Measurements from ENCODE around the gene WDR81. TPM values are rescaled to one million over a fixed set of nuclear protein-coding genes. Genes with fewer than 3 reads are reported as not detected.

Gene WDR81
- total RNA-seq, 2 experiments from 2014 or later, result 19.1 to 24.4 TPM

DNA sequence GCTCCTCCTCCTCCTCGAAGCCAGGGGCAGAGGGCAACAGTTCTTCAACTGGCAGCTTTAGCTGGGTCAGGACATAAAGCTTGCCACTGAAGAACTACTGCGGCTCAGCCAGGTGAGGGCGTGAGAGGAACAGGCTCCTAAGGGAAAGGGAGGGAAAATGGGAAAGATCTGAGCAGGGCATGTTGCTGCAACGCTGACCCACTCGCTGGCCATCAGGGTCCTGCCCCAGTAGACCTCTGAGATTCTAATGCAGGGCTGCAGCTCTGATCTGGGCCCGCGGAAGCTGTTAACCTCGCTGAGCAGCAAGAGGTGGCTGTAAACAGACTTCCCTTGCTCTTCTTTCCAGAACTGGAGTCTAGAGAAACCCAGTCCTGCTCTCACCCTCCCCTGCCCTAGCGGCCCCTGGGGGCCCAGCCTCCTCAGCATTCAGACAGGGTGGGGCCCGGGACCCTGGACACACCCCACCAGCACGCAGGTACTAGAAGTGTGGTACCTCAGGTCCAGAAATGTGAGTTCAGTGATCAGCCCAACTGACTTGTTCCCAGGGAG, 10.6 kb upstream of the WDR81 start:
- no peak for TF ChIP-seq EZH2phosphoT487 (IDR thresholded peaks at IDR 0.05; ENCODE audit: borderline replicate concordance, low read depth, low read length)
- TF ChIP-seq, protein P1, sequence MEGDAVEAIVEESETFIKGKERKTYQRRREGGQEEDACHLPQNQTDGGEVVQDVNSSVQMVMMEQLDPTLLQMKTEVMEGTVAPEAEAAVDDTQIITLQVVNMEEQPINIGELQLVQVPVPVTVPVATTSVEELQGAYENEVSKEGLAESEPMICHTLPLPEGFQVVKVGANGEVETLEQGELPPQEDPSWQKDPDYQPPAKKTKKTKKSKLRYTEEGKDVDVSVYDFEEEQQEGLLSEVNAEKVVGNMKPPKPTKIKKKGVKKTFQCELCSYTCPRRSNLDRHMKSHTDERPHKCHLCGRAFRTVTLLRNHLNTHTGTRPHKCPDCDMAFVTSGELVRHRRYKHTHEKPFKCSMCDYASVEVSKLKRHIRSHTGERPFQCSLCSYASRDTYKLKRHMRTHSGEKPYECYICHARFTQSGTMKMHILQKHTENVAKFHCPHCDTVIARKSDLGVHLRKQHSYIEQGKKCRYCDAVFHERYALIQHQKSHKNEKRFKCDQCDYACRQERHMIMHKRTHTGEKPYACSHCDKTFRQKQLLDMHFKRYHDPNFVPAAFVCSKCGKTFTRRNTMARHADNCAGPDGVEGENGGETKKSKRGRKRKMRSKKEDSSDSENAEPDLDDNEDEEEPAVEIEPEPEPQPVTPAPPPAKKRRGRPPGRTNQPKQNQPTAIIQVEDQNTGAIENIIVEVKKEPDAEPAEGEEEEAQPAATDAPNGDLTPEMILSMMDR (conservative IDR thresholded peaks at IDR 0.05; ENCODE audit: low read length), result peak; percentile 65
- no TSS peak for BruUV-seq (replicated peaks)

DNA sequence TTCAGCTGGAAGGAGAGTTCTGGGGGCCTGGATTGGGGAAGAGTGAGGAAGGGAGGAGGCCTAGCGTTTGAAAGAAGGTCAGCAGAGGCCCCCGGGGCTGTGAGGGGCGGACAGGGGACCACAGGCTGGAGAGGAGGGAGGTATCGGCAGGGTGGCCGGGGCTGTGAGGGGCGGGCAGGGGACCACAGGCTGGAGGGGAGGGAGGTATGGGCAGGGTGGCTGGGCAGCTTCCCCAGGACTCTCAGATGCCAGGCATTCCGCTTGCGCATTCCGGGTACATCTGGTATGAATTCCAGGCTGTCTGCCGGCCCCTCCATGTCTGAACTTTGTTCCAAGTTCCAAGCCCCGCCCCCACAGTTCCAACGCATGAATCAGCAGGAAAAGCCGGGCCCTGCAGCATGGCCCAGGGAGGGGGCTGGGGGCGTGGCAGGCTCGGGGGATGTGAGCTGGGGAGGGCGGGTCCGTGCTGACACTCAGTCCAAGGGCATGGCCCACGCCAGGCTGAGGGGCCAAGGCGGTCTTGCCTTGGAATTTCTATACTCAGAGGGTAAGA, 10.0 kb upstream of the WDR81 start:
- Histone ChIP-seq H3K27ac (ENCODE audit: low read depth, low read length, poor library complexity, severe bottlenecking) (no peak overlapping the region), H3K79me2 (ENCODE audit: insufficient read depth, low read depth, low read length) (no peaks in the 10 kb centered on the region), H3K36me3 (ENCODE audit: insufficient read depth, low read length) (no peaks in the 10 kb centered on the region), H3K4me1 (ENCODE audit: insufficient read depth, low read length, poor library complexity, severe bottlenecking) (peaks cover 20% of the 10 kb centered on the region), H2AFZ (ENCODE audit: low read length) (no peak overlapping the region), H4K20me1 (ENCODE audit: insufficient read depth, low read length) (no peaks in the 10 kb centered on the region), H3K9me3 (ENCODE audit: low read length) (no peaks in the 10 kb centered on the region), H3K4me2 (ENCODE audit: low read length) (peak overlapping the region; percentile 81; the same call in 1 of the 2 replicates), H3K4me3 (ENCODE audit: low read depth, low read length, poor library complexity, severe bottlenecking) (no peak overlapping the region), H3K9me2 (ENCODE audit: insufficient read depth, low read length) (no peaks in the 10 kb centered on the region)
- CTCF ChIA-PET (ENCODE audit: unreplicated experiment), result no interaction called here
- no peak for DNase-seq (ENCODE audit: low spot score)
- TF ChIP-seq, protein P1 (conservative IDR thresholded peaks at IDR 0.05; ENCODE audit: low read length), result no peak
- TF ChIP-seq EZH2phosphoT487 (IDR thresholded peaks at IDR 0.05; ENCODE audit: borderline replicate concordance, low read depth, low read length), result no peak
- no TSS peak for BruUV-seq (replicated peaks)
- POLR2A ChIA-PET, result interaction anchor here (1.0 kb wide), 1 partner anchor 288 kb away, joined by 3 read pairs; no protein-coding TSS in a partner anchor
- intact Hi-C loops (cut with micrococcal nuclease; ENCODE audit: unreplicated experiment), result loop anchor here (10.0 kb wide), 1 partner anchor 150 kb away; the partner anchor contains the start of gene PITPNA

More for the DNA sequence above, 10.6 kb upstream of the WDR81 start:
- CTCF ChIA-PET (ENCODE audit: unreplicated experiment), result no interaction called here
- Histone ChIP-seq H3K79me2 (ENCODE audit: insufficient read depth, low read depth, low read length) (no peaks in the 10 kb centered on the region), H3K4me3 (ENCODE audit: low read depth, low read length, poor library complexity, severe bottlenecking) (no peak overlapping the region), H3K4me1 (ENCODE audit: insufficient read depth, low read length, poor library complexity, severe bottlenecking) (peaks cover 20% of the 10 kb centered on the region), H3K9me2 (ENCODE audit: insufficient read depth, low read length) (no peaks in the 10 kb centered on the region), H3K36me3 (ENCODE audit: insufficient read depth, low read length) (no peaks in the 10 kb centered on the region), H3K9me3 (ENCODE audit: low read length) (no peaks in the 10 kb centered on the region), H3K27ac (ENCODE audit: low read depth, low read length, poor library complexity, severe bottlenecking) (no peak overlapping the region), H4K20me1 (ENCODE audit: insufficient read depth, low read length) (no peaks in the 10 kb centered on the region), H2AFZ (ENCODE audit: low read length) (no peak overlapping the region), H3K4me2 (ENCODE audit: low read length) (no peak overlapping the region)
- POLR2A ChIA-PET, result interaction anchor here (1.0 kb wide), 1 partner anchor 289 kb away, joined by 3 read pairs; no protein-coding TSS in a partner anchor
- intact Hi-C loops (cut with micrococcal nuclease; ENCODE audit: unreplicated experiment), result loop anchor here (10.0 kb wide), 1 partner anchor 149 kb away; the partner anchor contains the start of gene PITPNA
- no peak for DNase-seq (ENCODE audit: low spot score)

Data from OCI-LY7 (cell line).